SH-SY5Y (cell line): ENCODE results near the gene B4GALT5.

Experiments
- GATA2 ChIP-seq: IDR thresholded peaks from 2 replicates; pipeline ENCODE4 v1.6.1; 2011; ENCODE audit warnings: mild to moderate bottlenecking, low read depth, low read length
- GATA3 ChIP-seq: IDR thresholded peaks from 2 replicates; pipeline ENCODE4 v1.6.1; 2011; ENCODE audit warnings: low read depth, mild to moderate bottlenecking, low read length, moderate library complexity

DNA sequence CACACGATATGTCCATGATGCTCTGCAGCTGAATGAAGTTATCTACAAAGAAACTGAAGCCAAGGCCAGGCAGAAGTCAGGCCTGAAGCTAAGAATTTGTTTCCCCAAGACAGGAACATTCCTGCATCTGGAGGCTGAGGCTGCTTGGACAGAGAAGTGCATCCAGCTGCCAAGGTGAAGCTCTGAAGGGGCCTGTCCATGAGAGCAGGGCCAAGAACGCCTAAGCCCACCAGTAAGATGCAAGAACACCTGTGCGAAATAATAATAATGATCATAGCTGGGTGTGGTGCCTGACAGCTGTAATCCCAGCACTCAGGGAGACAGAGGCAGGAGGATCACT lies 37.7 kb upstream of the B4GALT5 start:
- TF ChIP-seq GATA2 (no peak), GATA3 (no peak)
